PFSK-1 (cell line): ENCODE data around the gene COPZ2.

Source experiments
- FOXP2 ChIP-seq: optimal IDR thresholded peaks from 2 replicates; pipeline ENCODE3; 2011; ENCODE audit warnings: borderline replicate concordance, control low read depth, inconsistent platforms; ENCODE audit not compliant: insufficient read depth; ENCODE audit errors: extremely low read length, extremely low read depth
- POLR2AphosphoS5 ChIP-seq: IDR thresholded peaks from 2 replicates; pipeline ENCODE4 v1.6.1; 2012; ENCODE audit warnings: low read depth, mild to moderate bottlenecking, control low read depth, low read length, moderate library complexity
- SIN3A ChIP-seq: IDR thresholded peaks from 2 replicates; pipeline ENCODE4 v1.6.1; 2012; ENCODE audit warnings: mild to moderate bottlenecking, low read length, moderate library complexity, borderline replicate concordance; ENCODE audit not compliant: insufficient read depth
- TAF1 ChIP-seq: IDR thresholded peaks from 2 replicates; pipeline ENCODE4 v1.6.1; 2012; ENCODE audit warnings: low read length, control low read depth, borderline replicate concordance; ENCODE audit not compliant: insufficient read depth
- TF ChIP-seq, protein P1 (sequence below), 2 experiments: IDR thresholded peaks; 2 replicates each; pipeline versions ENCODE4 v1.6.1 to v1.8.0; 2011 to 2012; ENCODE audit warnings: low read depth in 2 of 2, low read length in 2 of 2, control low read depth in 1 of 2, inconsistent platforms in 1 of 2, mild to moderate bottlenecking in 1 of 2, moderate library complexity in 1 of 2; ENCODE audit not compliant: insufficient read depth in 1 of 2

Gene COPZ2

DNA sequence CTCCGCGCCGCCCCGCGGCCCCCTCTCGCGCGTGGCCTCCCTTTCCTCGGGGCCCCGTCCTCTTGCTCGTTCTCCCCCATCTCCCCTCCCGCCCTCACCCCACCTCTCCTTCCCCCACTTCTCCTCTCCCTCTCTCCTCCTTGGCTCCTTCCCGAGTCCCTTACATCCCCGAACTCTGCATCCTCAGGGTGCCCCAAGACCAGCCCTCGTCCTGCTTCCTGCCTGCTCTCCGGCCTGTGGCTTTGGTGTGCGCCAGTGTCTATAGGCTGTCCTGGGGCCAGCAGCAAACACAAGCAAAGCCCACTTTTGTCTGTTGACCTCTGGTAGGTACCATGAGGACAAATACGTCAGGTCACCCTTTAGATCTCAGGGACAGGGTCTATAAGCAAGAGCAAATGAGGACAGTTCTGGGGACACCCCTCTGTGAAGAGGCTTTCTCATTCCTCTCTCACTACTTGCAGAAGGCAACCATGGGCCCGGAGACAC is 284 bp upstream of the COPZ2 start:
- no peak for TF ChIP-seq POLR2AphosphoS5
- TF ChIP-seq FOXP2: no peak
- TF ChIP-seq TAF1: no peak
- no peak for TF ChIP-seq SIN3A
- TF ChIP-seq, protein P1, sequence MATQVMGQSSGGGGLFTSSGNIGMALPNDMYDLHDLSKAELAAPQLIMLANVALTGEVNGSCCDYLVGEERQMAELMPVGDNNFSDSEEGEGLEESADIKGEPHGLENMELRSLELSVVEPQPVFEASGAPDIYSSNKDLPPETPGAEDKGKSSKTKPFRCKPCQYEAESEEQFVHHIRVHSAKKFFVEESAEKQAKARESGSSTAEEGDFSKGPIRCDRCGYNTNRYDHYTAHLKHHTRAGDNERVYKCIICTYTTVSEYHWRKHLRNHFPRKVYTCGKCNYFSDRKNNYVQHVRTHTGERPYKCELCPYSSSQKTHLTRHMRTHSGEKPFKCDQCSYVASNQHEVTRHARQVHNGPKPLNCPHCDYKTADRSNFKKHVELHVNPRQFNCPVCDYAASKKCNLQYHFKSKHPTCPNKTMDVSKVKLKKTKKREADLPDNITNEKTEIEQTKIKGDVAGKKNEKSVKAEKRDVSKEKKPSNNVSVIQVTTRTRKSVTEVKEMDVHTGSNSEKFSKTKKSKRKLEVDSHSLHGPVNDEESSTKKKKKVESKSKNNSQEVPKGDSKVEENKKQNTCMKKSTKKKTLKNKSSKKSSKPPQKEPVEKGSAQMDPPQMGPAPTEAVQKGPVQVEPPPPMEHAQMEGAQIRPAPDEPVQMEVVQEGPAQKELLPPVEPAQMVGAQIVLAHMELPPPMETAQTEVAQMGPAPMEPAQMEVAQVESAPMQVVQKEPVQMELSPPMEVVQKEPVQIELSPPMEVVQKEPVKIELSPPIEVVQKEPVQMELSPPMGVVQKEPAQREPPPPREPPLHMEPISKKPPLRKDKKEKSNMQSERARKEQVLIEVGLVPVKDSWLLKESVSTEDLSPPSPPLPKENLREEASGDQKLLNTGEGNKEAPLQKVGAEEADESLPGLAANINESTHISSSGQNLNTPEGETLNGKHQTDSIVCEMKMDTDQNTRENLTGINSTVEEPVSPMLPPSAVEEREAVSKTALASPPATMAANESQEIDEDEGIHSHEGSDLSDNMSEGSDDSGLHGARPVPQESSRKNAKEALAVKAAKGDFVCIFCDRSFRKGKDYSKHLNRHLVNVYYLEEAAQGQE (IDR thresholded peaks at IDR 0.05; ENCODE audit: insufficient read depth in 1 of 2, low read depth in 2 of 2, low read length in 2 of 2): no peak

DNA sequence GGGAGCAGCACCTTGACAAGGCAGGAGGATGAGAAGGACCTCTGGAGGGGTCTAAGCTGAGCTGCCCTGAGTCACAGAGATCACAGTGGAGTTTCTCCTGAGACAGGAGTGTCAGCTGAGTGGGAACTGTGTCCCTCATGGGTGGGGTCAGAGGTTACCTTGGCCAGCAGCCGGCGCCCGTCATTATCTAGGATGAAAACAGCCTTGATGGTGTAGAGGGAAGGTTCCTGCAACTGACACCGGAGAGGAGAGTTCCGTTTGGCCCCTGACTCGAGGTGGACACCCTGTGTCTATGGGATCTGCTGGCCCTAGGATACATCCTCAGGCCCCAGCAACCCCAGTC is 933 bp downstream of the COPZ2 start:
- TF ChIP-seq, protein P1 (IDR thresholded peaks at IDR 0.05; ENCODE audit: insufficient read depth in 1 of 2, low read depth in 2 of 2, low read length in 2 of 2): no peak
- no peak for TF ChIP-seq POLR2AphosphoS5
- no peak for TF ChIP-seq FOXP2
- no peak for TF ChIP-seq SIN3A
- no peak for TF ChIP-seq TAF1

DNA sequence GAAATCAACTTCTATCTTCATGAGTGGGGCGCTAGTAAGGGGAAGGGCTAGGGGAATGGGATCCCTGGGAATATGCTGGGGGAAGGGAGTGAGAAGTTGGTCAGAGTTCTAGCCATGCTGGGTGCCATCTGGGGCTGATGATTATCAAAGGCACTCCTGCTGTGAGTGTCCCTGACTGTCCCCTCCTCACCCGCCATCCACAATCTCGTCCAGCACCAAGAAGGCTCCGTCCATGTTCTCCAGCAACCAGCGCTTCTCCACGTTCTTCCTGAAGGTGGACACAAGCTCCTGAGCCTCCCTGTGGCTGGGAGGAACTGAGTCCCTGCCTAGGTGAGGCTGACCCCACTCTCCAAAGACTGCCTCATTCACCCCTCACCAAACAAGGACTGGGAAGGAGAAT is 5.6 kb downstream of the COPZ2 start:
- TF ChIP-seq TAF1: no peak
- TF ChIP-seq FOXP2: no peak
- TF ChIP-seq POLR2AphosphoS5: no peak
- TF ChIP-seq, protein P1 (IDR thresholded peaks at IDR 0.05; ENCODE audit: insufficient read depth in 1 of 2, low read depth in 2 of 2, low read length in 2 of 2): no peak
- no peak for TF ChIP-seq SIN3A

DNA sequence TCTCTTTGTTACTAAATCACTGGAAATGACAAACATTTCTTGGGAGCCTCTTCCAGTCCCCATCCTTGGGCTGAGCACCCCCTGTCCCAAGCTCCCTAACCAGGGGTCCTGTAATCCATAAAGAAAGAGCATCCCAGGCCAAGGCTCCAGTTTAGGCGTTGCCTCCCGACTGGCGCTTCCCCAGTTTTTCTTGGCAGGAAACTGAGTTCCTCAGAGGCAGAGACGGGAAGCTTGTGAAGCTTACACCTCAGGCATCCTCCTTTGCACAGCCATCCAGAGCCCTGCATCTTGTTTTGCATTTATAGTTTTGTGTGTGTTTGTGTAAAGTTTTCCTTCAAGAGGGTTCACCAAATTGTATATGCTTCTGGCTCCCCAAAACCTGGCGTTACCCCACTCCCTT is 7.1 kb downstream of the COPZ2 start:
- no peak for TF ChIP-seq POLR2AphosphoS5
- TF ChIP-seq TAF1: no peak
- TF ChIP-seq FOXP2: no peak
- no peak for TF ChIP-seq SIN3A
- TF ChIP-seq, protein P1 (IDR thresholded peaks at IDR 0.05; ENCODE audit: insufficient read depth in 1 of 2, low read depth in 2 of 2, low read length in 2 of 2): no peak

DNA sequence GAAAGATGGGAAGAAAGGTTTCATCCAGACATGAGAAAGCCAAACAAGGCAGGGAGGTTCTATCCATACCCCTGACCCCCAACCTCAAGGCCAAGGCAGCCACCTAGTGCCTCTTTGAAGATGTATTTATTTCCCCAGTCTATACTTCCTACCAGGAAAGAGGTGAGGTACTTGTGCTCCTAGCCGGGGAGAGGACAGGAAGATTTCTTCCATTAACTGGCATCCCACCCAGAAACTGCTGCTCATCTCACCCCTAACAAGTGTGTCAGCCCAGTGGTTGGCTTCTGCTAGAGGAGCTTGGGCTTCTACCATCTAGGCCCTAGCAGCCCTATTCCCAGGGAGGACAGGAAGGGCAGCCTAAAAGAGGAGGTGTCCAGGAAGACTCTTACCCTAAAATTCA is 8.9 kb downstream of the COPZ2 start:
- TF ChIP-seq TAF1 (no peak), SIN3A (no peak), POLR2AphosphoS5 (no peak), FOXP2 (no peak)
- TF ChIP-seq, protein P1 (IDR thresholded peaks at IDR 0.05; ENCODE audit: insufficient read depth in 1 of 2, low read depth in 2 of 2, low read length in 2 of 2): no peak
